Psoas muscle (tissue), 8 donors: Measurements from ENCODE around the gene CDKAL1. TPM values are rescaled to one million over a fixed set of nuclear protein-coding genes. Genes with fewer than 3 reads are reported as not detected.

Experiments used
- ATAC-seq, 4 donors: fragments of 200-7000 bp; cut with Tn5 transposase; one replicate each; pipeline ENCODE4 v1.9.1; 2020; ENCODE audit warnings: moderate library complexity in 3 of 4, mild to moderate bottlenecking in 2 of 4
- DNase-seq, 2 donors: peaks; one replicate each; pipeline ENCODE4 v3.0.0-alpha.2; 2020
- H3K27ac ChIP-seq: fragments of 200-600 bp; one replicate; pipeline ENCODE4 v1.8.0; 2022
- H3K27me3 ChIP-seq, 3 donors: fragments of 200-600 bp in 1 of 3; one replicate each; pipeline versions ENCODE4 v1.6.1 to v1.8.0; 2013 to 2022; ENCODE audit warnings: low read length in 2 of 3, mild to moderate bottlenecking in 2 of 3, moderate library complexity in 1 of 3; ENCODE audit not compliant: insufficient read depth in 3 of 3
- H3K36me3 ChIP-seq, 2 donors: fragments of 200-600 bp in 1 of 2; one replicate each; pipeline versions ENCODE4 v1.6.1 to v1.8.0; 2013 to 2022; ENCODE audit warnings: low read depth in 1 of 2, mild to moderate bottlenecking in 1 of 2, moderate library complexity in 1 of 2; ENCODE audit not compliant: insufficient read depth in 1 of 2
- H3K4me1 ChIP-seq: fragments of 200-600 bp; one replicate; pipeline ENCODE4 v1.8.0; 2022
- H3K4me3 ChIP-seq: fragments of 200-600 bp; one replicate; pipeline ENCODE4 v1.8.0; 2022; ENCODE audit warnings: mild to moderate bottlenecking
- H3K9me3 ChIP-seq: fragments of 200-600 bp; one replicate; pipeline ENCODE4 v1.8.0; 2022
- WGBS, 3 donors: extraction: QIAGEN DNeasy Blood & Tissue Kit; methylation state at CpG; one replicate each; pipeline versions ENCODE4 v1.1.6 to v1.1.7; 2013; 5-methylcytosine and 5-hydroxymethylcytosine counted together
- intact Hi-C, 2 donors: fragments of 100-400 bp; cut with DNase I; formaldehyde crosslinking; loops; one replicate each; pipeline versions ENCODE4 v1.11.0 to v1.14.2; 2022
- polyA plus RNA-seq, 3 donors: library from polyadenylated mRNA; stranded (reverse); fragments of 200-250 nt; gene quantifications; one replicate each; pipeline ENCODE4 v1.2.3, GENCODE V29; 2013
- total RNA-seq, 4 donors: library from RNA; stranded (reverse); fragmentation: NEBNext Ultra II Directional in 2 of 4; extraction: Animal tissue kit (Norgen Biotek cat#: 25700) in 2 of 4; gene quantifications; one replicate each; pipeline versions ENCODE4 v1.2.1 to v1.2.4, GENCODE V29; 2021 to 2023
- TF ChIP-seq, protein P1 (sequence below): fragments of 200-600 bp; IDR thresholded peaks from one replicate; pipeline ENCODE4 v1.8.0; 2022; ENCODE audit warnings: antibody characterized with exemption
- donor health status: healthy with polysubstance abuse.
- donor health status: DM: no; HTN: no; CAD: no; lungs with moderate emphysema.
- donor health status: Bipolar disorder and iron deficiency.
- donor health status: healthy.
- donor health status: DM: yes; HTN: yes; CAD: no.
- donor health status: DM: no; HTN: no; CAD: no.
- donor health status: DM: no; HTN: no; CAD: no.
- donor health status: DM: yes; HTN: yes; CAD: no.

The CDKAL1 gene
- total and polyA plus RNA-seq, 7 donors = 4.5 to 16.1 (median 12.9) TPM

DNA sequence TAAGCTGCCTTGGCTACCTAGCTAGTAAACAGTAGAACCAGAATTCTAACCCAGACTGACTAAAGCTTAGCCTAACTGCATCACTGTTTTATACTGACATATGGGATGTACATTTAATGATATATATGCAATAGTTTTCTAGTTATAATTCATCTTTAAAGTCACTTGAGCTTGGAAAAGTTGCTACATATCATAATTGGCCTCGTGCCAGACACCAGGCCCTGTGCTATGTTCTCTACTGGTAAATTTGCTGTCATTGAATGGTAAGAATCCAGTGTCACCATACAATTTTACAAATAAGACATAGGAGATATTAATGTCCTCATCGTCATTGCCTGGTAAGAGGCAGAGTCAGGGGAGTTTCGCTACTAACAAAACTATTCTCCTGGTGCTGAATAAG lies 396.8 kb downstream of the CDKAL1 start:
- Histone ChIP-seq H3K4me1 (no peaks in the 10 kb centered on the region), H3K27me3 (no peaks in the 10 kb centered on the region), H3K36me3 (no peaks in the 10 kb centered on the region), H3K27ac (no peak overlapping the region), H3K4me3 (no peak overlapping the region), H3K9me3 (no peaks in the 10 kb centered on the region)
- 92 to 94% (median 92%) methylated on average over 3 of the region's 3 CpGs for WGBS, 3 donors
- DNase-seq = no peak
- no peak for ATAC-seq
- intact Hi-C loops = no loop called here
- TF ChIP-seq, protein P1, sequence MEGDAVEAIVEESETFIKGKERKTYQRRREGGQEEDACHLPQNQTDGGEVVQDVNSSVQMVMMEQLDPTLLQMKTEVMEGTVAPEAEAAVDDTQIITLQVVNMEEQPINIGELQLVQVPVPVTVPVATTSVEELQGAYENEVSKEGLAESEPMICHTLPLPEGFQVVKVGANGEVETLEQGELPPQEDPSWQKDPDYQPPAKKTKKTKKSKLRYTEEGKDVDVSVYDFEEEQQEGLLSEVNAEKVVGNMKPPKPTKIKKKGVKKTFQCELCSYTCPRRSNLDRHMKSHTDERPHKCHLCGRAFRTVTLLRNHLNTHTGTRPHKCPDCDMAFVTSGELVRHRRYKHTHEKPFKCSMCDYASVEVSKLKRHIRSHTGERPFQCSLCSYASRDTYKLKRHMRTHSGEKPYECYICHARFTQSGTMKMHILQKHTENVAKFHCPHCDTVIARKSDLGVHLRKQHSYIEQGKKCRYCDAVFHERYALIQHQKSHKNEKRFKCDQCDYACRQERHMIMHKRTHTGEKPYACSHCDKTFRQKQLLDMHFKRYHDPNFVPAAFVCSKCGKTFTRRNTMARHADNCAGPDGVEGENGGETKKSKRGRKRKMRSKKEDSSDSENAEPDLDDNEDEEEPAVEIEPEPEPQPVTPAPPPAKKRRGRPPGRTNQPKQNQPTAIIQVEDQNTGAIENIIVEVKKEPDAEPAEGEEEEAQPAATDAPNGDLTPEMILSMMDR = no peak

DNA sequence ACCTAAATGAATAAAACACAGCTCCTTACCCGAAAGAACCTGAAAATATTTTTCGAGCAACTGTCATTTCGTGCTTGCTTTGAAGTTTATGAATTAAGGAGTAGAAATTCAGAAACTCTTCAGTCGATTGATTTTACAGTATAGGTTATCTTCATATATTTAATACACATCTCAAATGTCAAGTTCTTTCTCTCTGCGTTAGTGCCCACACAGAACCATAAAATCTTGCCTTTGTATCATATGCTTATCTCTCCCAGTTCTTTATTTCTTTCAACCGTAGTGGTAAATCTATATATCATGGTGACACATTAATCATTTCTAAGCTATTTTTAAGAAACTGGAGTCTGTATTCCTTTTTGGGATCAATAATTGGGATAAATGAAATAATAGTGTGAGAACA lies 397.5 kb downstream of the CDKAL1 start:
- no peak for ATAC-seq
- DNase-seq = no peak
- Histone ChIP-seq H3K27me3 (no peaks in the 10 kb centered on the region), H3K27ac (no peak overlapping the region), H3K4me3 (no peak overlapping the region), H3K4me1 (no peaks in the 10 kb centered on the region), H3K9me3 (no peaks in the 10 kb centered on the region), H3K36me3 (no peaks in the 10 kb centered on the region)
- intact Hi-C loops = no loop called here
- TF ChIP-seq, protein P1 = no peak
- 84 to 91% (median 89%) methylated on average over 6 of the region's 6 CpGs for WGBS, 3 donors

DNA sequence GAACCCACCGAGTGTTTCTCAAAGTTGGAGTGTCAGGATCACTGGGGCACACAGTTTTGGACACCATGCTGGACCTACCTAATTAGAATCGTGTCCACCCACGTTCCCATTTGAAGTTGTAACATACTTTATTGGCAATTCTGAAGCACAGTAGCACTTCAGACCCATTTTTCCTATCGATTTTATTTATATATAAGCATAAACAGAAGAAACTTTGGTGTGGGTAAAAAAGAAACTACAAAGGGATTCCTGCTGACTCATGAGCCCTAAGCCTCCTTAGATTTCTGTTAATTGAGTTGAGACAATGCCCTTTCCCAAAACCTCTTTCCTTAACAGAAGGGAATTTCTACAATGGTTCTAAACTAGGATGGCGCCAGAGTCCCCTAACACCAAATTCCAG lies 398.0 kb downstream of the CDKAL1 start:
- TF ChIP-seq, protein P1 = no peak
- Histone ChIP-seq H3K27me3 (no peaks in the 10 kb centered on the region), H3K36me3 (no peaks in the 10 kb centered on the region), H3K4me1 (no peaks in the 10 kb centered on the region), H3K27ac (no peak overlapping the region), H3K9me3 (no peaks in the 10 kb centered on the region), H3K4me3 (no peak overlapping the region)
- intact Hi-C loops = no loop called here
- ATAC-seq (no peak), DNase-seq (no peak)
- 93 to 94% (median 93%) methylated on average over 5 of the region's 5 CpGs for WGBS, 3 donors

DNA sequence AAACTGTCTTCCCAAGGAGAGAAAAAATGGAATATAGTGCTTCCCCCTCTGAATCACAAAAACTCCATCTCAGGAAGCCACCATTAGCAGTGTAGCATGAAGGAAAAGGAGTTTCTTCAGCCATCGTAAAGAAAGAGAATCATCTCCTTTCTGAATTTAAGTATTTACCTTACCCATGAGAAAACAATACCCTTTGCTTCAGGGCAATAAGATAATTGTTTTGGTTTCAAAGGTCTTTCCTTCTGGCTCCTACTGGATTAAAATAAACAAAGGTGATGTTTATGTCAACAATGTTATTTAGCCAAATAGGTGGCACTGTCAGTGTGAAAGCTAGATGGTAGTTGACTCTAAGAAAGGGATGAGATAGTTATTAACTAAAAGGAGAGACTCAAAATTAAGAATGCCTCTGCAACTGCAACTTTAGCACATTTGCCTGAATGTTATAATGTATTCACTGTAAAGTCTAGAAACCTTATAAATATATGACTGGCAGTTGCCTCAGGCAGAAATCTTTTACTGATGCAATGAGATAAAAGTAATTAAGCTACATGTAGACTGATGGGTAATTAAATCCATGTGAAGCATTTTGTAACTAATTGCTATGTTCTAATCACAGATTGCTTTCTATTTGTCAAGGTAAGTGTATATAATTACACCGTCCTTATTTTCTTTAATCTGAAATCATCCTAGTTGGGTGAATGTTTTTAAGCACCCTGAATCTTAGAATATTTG lies 399.0 kb downstream of the CDKAL1 start:
- TF ChIP-seq, protein P1 = no peak
- no peak overlapping the region for H3K27ac ChIP-seq
- H3K27me3 ChIP-seq = no peaks in the 10 kb centered on the region
- no peaks in the 10 kb centered on the region for H3K36me3 ChIP-seq
- intact Hi-C loops = no loop called here
- H3K9me3 ChIP-seq = no peaks in the 10 kb centered on the region
- ATAC-seq (no peak), DNase-seq (no peak)
- WGBS, 3 donors = 82 to 89% (median 84%) methylated on average over 2 of the region's 2 CpGs
- no peaks in the 10 kb centered on the region for H3K4me1 ChIP-seq
- no peak overlapping the region for H3K4me3 ChIP-seq

DNA sequence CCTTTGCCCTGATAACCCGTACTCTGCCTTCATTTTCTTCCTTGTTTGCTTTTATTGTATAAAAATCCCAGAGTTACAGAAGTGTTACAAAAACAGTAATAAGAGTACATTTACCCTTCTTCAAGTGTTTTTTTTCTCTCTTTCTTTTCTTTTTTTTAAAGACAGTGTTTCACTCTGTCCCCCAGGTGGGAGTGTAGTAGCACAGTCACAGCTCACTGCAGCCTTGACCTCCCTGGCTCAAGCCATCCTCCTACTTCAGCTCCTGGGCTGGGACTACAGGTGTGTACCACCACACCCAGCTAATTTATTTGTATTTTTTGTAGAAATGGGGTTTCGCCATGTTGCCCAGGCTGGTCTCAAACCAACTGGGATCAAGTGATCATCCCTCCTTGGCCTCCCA lies 402.7 kb downstream of the CDKAL1 start:
- Histone ChIP-seq H3K9me3 (no peaks in the 10 kb centered on the region), H3K4me3 (no peak overlapping the region), H3K27me3 (no peaks in the 10 kb centered on the region), H3K36me3 (no peaks in the 10 kb centered on the region), H3K27ac (no peak overlapping the region), H3K4me1 (no peaks in the 10 kb centered on the region)
- ATAC-seq (no peak), DNase-seq (no peak)
- TF ChIP-seq, protein P1 = no peak
- intact Hi-C loops = no loop called here
- WGBS, 3 donors = 97 to 100% (median 99%) methylated on average over 2 of the region's 2 CpGs
